Memory B cell (primary cell): ENCODE data around the gene ADGRG1.

Experiments
- ATAC-seq: fragments of 150-1000 bp; cut with Tn5 transposase; 2 replicates; pipeline ENCODE4 v1.10.0; 2021; ENCODE audit warnings: low read depth, mild to moderate bottlenecking, moderate library complexity
- DNase-seq, 2 donors: peaks; one replicate each; pipeline ENCODE4 v3.0.0; 2022; ENCODE audit warnings: low spot score in 2 of 2
- H3K27ac Mint-ChIP-seq: one replicate; pipeline ENCODE4 v1.8.0; 2022; ENCODE audit warnings: mild to moderate bottlenecking, moderate library complexity, mixed read lengths
- H3K27me3 Mint-ChIP-seq: one replicate; pipeline ENCODE4 v1.8.0; 2022; ENCODE audit warnings: mixed read lengths
- H3K36me3 Mint-ChIP-seq: one replicate; pipeline ENCODE4 v1.8.0; 2022; ENCODE audit warnings: mild to moderate bottlenecking, mixed read lengths
- H3K4me1 Mint-ChIP-seq: one replicate; pipeline ENCODE4 v1.8.0; 2022; ENCODE audit warnings: mixed read lengths
- H3K4me3 Mint-ChIP-seq: one replicate; pipeline ENCODE4 v1.8.0; 2022; ENCODE audit warnings: mild to moderate bottlenecking, moderate library complexity, mixed read lengths
- H3K9me3 Mint-ChIP-seq: one replicate; pipeline ENCODE4 v1.8.0; 2022; ENCODE audit warnings: mixed read lengths

ADGRG1 gene

DNA sequence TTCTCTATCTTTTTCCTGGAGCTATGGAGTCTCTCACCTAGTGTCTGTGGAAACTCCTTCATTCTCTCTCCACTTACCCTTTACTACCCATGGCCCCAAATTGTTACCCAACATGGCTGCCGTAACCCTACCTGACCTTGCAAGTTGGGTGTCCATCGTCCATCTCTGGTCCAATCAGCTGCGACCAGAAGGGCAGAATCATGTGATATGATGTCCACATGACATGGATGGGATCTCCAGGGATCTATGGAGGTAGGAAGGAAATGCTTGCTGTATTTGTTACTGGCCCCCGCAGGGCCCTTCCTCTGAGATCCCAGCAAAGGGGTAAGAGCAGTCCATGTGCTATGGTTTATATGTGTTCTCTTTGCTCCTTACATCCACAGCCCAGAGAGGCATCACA, 58.1 kb downstream of the ADGRG1 start:
- Mint-ChIP-seq H3K27me3 (peaks cover 4% of the 10 kb centered on the region), H3K4me3 (no peak overlapping the region), H3K4me1 (peaks cover 11% of the 10 kb centered on the region), H3K9me3 (no peaks in the 10 kb centered on the region), H3K27ac (no peak overlapping the region), H3K36me3 (no peaks in the 10 kb centered on the region)
- DNase-seq, result no peak
- ATAC-seq, result no peak

DNA sequence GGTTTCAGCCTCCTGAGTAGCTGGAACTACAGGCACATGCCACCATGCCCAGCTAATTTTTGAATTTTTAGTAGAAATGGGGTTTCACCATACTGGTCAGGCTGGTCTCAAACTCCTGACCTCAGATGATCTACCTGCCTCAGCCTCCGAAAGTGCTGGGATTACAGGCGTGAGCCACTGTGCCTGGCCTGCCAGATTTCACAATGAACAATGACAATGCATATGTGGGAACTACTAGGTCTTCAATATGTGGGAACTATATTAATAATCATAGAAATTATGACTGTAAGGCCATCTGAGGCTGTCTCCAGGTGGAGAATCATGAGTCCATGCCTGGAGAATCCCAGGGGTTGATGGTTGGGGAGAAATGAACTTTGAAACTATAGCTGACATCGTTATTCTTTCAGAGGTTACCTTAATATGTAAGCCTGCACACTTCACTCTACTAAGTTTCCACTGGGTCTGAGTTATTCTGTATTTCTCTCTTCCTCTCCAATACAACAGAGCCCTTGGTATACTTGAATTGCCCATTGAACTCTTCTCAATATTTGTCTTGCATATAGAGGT, 59.0 kb downstream of the ADGRG1 start:
- H3K27me3 Mint-ChIP-seq, result peaks cover 2% of the 10 kb centered on the region
- no peaks in the 10 kb centered on the region for H3K9me3 Mint-ChIP-seq
- peaks cover 11% of the 10 kb centered on the region for H3K4me1 Mint-ChIP-seq
- no peak overlapping the region for H3K4me3 Mint-ChIP-seq
- no peak for ATAC-seq
- DNase-seq, result no peak
- H3K27ac Mint-ChIP-seq, result peak overlapping the region; percentile 2
- H3K36me3 Mint-ChIP-seq, result no peaks in the 10 kb centered on the region

DNA sequence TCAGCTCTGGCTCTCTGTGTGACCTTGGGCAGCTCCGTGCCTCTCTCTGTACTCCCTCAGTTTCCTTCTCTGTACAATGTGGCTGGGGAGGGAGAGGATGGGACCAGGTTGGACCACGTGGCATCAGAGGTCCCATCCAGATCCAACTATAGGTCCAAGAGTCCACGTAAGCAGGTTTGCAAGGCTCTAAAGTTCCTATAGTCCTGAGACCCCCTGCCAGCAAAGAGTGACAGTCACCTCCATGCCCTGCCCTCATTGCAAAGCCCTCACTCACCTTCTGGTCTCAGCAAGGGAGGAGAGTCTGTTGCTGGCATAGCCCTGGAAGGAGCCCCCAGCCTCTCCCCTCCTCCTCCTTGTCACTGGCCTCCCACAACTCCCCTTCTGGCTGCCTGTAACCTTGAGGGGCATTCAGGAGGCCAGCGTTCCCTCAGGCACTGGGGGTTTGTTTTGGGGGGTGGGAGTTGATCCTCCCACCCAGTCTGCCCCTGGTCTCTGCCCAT, 60.1 kb downstream of the ADGRG1 start:
- Mint-ChIP-seq H3K27ac (peak overlapping the region; percentile 2), H3K9me3 (no peaks in the 10 kb centered on the region), H3K27me3 (no peaks in the 10 kb centered on the region), H3K4me3 (no peak overlapping the region), H3K36me3 (no peaks in the 10 kb centered on the region), H3K4me1 (peaks cover 11% of the 10 kb centered on the region)
- ATAC-seq (no peak), DNase-seq (no peak)

- peak overlapping the region; percentile 88 for H3K27ac Mint-ChIP-seq
- no peaks in the 10 kb centered on the region for H3K9me3 Mint-ChIP-seq
- DNase-seq (no peak), ATAC-seq (no peak)
- H3K36me3 Mint-ChIP-seq, result no peaks in the 10 kb centered on the region
- H3K27me3 Mint-ChIP-seq, result no peaks in the 10 kb centered on the region
- no peak overlapping the region for H3K4me3 Mint-ChIP-seq
- peaks cover 11% of the 10 kb centered on the region for H3K4me1 Mint-ChIP-seq
Observed at GRCh38 chr16:57688987-57689761, 60.7 kb downstream of the ADGRG1 start.

DNA sequence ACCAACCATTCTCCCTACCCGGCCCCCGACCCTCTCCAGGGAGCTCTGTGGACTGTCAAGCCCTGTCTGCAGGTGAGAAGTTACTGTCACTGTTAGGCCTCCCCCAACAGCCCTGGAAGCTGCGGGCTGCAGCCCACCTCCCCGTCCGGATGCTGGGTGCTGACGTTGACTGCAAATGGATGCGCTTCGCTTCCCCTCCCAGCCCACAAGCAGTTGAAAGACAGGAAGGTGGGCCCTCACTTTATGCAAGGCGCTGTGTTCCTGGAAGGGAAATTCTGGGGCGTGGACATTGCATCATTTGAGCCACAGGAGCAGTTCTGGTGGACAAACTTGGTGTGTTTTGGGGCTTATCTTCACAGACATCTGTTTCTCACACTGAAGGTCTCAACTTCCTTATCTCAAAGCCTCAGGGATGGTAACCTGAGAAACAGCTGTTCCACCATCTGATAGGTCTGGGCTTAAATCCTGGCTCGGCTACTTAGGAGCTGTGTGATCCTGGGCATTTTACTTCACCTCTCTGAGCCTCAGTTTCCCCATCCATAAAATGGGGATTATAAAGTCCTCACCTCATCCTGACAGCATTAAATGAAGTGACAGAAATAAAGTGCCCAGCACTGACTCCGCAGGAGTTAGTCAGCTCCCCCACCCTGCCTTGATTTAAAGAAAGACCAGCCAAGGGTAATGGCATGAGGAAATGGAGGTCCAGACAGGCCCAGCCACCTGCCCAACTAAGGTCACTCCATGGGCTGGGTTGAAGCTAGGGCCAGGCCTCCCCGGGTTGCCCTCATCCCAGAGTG, 61.5 kb downstream of the ADGRG1 start:
- no peaks in the 10 kb centered on the region for H3K9me3 Mint-ChIP-seq
- peak; percentile 27 to 35 for DNase-seq
- peak overlapping the region; percentile 88 for H3K27ac Mint-ChIP-seq
- peak; percentile 87 for ATAC-seq
- no peaks in the 10 kb centered on the region for H3K27me3 Mint-ChIP-seq
- no peaks in the 10 kb centered on the region for H3K36me3 Mint-ChIP-seq
- H3K4me1 Mint-ChIP-seq, result peaks cover 15% of the 10 kb centered on the region
- H3K4me3 Mint-ChIP-seq, result no peak overlapping the region

- H3K27ac Mint-ChIP-seq, result peak overlapping the region; percentile 56
- no peaks in the 10 kb centered on the region for H3K36me3 Mint-ChIP-seq
- H3K4me3 Mint-ChIP-seq, result no peak overlapping the region
- no peaks in the 10 kb centered on the region for H3K27me3 Mint-ChIP-seq
- no peaks in the 10 kb centered on the region for H3K9me3 Mint-ChIP-seq
- H3K4me1 Mint-ChIP-seq, result peaks cover 17% of the 10 kb centered on the region
- DNase-seq (no peak), ATAC-seq (no peak)
Observed at GRCh38 chr16:57690782-57691471, 62.5 kb downstream of the ADGRG1 start.

- H3K4me1 Mint-ChIP-seq, result peaks cover 17% of the 10 kb centered on the region
- H3K36me3 Mint-ChIP-seq, result no peaks in the 10 kb centered on the region
- no peak for DNase-seq
- no peak overlapping the region for H3K4me3 Mint-ChIP-seq
- H3K27ac Mint-ChIP-seq, result peak overlapping the region; percentile 26
- ATAC-seq, result no peak
- H3K27me3 Mint-ChIP-seq, result no peaks in the 10 kb centered on the region
- H3K9me3 Mint-ChIP-seq, result no peaks in the 10 kb centered on the region
Observed at GRCh38 chr16:57692636-57693035, 64.2 kb downstream of the ADGRG1 start.

DNA sequence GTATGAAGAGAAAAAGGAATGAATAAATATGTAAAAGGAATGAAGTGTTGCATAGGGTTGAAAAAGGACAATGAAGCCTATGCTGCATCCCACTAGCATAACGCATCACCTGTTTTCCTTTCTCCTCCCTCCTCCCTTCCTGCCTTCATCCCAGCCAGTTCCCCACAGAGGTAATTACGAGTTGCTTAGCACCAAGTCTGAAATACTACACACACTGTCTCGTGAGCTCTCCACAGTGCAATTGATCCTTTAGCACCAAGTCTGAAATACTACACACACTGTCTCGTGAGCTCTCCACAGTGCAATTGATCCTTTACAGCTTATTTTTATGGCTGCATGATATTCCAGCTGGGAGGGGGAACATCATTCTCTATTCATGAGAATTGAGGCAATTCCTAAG, 65.1 kb downstream of the ADGRG1 start:
- Mint-ChIP-seq H3K4me1 (peaks cover 17% of the 10 kb centered on the region), H3K27ac (no peak overlapping the region), H3K9me3 (no peaks in the 10 kb centered on the region), H3K27me3 (no peaks in the 10 kb centered on the region), H3K4me3 (no peak overlapping the region), H3K36me3 (no peaks in the 10 kb centered on the region)
- ATAC-seq (no peak), DNase-seq (no peak)

- Mint-ChIP-seq H3K27me3 (no peaks in the 10 kb centered on the region), H3K27ac (peak overlapping the region; percentile 60), H3K36me3 (no peaks in the 10 kb centered on the region), H3K4me3 (peak overlapping the region; percentile 72), H3K4me1 (peaks cover 15% of the 10 kb centered on the region), H3K9me3 (no peaks in the 10 kb centered on the region)
- DNase-seq (no peak), ATAC-seq (no peak)
Observed at GRCh38 chr16:57694231-57694724, 65.8 kb downstream of the ADGRG1 start.

DNA sequence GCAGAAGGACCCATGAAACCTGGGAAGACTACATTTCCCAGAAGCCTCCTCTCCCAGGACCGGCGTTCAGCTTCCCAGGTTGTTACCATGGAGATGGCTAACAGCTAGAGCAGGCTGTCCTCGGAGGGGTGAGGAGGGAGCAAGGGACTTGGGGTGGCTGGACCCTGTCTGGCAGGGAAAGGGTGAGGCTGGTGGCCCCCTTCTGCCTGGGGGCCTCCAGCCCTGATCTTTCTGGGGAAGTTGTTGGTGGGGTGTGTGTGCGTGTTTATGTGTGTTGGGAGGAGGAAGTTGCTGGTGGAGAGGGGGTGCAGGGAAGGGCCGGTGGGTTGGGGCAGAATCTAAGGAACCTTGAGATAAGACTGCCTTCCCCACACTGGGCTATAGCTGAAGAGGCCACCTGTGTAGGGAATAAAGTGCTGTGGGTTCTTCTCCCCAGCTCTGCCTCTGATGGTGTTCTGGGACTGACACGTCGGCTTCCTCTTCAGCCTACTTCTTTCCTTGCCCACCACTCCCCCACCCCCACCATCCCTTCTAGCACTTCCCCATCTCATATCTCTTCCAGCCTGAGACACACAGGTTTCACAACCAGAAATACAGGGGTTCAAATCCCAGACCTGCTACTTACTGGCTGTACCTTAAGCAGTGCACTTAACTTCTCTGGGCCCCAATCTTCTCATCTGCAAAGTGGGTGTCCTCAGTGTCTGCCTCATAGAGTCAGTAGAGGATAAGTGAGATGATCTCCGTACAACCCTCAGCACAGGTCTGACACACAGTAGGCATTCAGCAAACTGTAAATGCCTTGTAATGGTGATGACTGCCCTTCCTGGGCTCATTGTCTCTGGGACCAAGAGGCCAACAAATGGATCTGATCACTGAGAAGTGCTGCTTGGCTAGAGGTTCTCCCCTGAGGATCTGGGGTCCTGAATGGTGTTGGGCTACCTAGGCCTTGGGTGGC, 66.6 kb downstream of the ADGRG1 start, which contains the start of gene DRC7:
DRC7 (plus strand) TSS at position 82 of the 955 bp plus-strand sequence. CDS start 3,144 bp downstream, outside the sequence.
- Mint-ChIP-seq H3K4me3 (peak within 1 kb of the TSS; percentile 72), H3K36me3 (no peaks in the 10 kb centered on the region), H3K9me3 (no peaks in the 10 kb centered on the region), H3K27me3 (no peaks in the 10 kb centered on the region), H3K27ac (peak within 1 kb of the TSS; percentile 60), H3K4me1 (peaks cover 9% of the 10 kb centered on the region)
- DNase-seq (peak; percentile 17 to 30), ATAC-seq (peak; percentile 51)

GRCh38 chr16:57695680-57696069, 67.2 kb downstream of the ADGRG1 start:
- H3K27ac Mint-ChIP-seq, result peak overlapping the region; percentile 60
- H3K4me3 Mint-ChIP-seq, result no peak overlapping the region

GRCh38 chr16:57696240-57696639, 67.8 kb downstream of the ADGRG1 start:
- Mint-ChIP-seq H3K27me3 (no peaks in the 10 kb centered on the region), H3K9me3 (no peaks in the 10 kb centered on the region), H3K27ac (no peak overlapping the region), H3K4me3 (no peak overlapping the region), H3K4me1 (peaks cover 5% of the 10 kb centered on the region), H3K36me3 (no peaks in the 10 kb centered on the region)
- ATAC-seq (no peak), DNase-seq (no peak)

More at GRCh38 chr16:57695680-57696069, 67.2 kb downstream of the ADGRG1 start:
- Mint-ChIP-seq H3K27me3 (no peaks in the 10 kb centered on the region), H3K4me1 (peaks cover 8% of the 10 kb centered on the region), H3K36me3 (no peaks in the 10 kb centered on the region), H3K9me3 (no peaks in the 10 kb centered on the region)
- ATAC-seq (no peak), DNase-seq (no peak)
